Measurements from ENCODE around the gene DCT.

DCT gene

GRCh38 chr13:94390881-94391280, 88.6 kb downstream of the DCT start:
- peak; percentile 45 for DNase-seq

- no peak for DNase-seq
Observed at GRCh38 chr13:94389604-94390351, 89.7 kb downstream of the DCT start.

DNA sequence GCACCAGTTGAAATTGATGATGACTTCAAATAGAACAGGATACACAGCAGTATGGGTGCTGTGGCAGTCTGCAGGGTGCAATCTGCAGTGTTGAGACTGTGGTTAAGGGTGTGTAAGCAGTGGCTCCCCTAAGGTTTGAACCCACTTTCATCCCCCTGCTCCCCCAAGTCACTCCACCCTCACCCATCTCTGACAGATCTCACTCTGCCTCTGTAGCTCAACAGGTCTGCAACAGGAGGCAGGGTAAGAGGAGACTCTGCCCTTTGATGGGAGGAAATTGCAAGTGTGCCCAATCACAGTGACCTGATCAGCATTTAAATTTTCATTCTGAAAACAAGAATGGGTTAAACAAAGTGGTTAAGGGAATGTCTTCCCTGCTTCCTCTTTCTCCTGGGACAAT, 92.4 kb downstream of the DCT start:
- DNase-seq, result no peak
